ENCODE results near the gene CDH18.

CDH18 gene

GRCh38 chr5:19733612-19734495 lies 254.1 kb downstream of the CDH18 start:
- no peak for DNase-seq (ENCODE audit: low read depth)

GRCh38 chr5:19728571-19728970 lies 259.4 kb downstream of the CDH18 start:
- no peak for DNase-seq (ENCODE audit: low read depth)

- DNase-seq (ENCODE audit: low read depth), result no peak
Observed at GRCh38 chr5:19719109-19719508, 268.9 kb downstream of the CDH18 start.

- no peak for DNase-seq (ENCODE audit: low read depth)
Observed at GRCh38 chr5:19713740-19714139, 274.3 kb downstream of the CDH18 start.

DNA sequence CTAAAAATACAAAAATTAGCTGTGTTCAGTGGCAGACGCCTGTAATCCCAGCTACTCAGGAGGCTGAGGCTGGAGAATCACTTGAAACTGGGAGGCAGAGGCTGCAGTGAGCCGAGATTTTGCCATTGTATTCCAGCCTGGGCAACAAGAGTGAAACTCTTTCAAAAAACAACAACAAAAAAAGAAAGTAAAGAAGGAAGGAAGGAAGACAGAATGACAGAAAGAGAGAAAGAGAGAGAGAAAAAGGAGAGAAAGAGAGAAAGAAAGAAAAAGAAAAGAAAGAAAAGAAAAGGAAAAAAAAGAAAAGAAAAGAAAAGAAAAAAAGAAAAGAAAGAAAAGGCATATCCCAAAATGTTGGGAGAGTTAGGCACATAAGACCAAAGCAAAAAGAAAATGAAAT lies 278.6 kb downstream of the CDH18 start:
- no peak for DNase-seq (ENCODE audit: low read depth)

GRCh38 chr5:19706776-19707175 lies 281.2 kb downstream of the CDH18 start:
- DNase-seq (ENCODE audit: low read depth), result no peak

GRCh38 chr5:19701731-19702130 lies 286.3 kb downstream of the CDH18 start:
- no peak for DNase-seq (ENCODE audit: low read depth)

- DNase-seq (ENCODE audit: low read depth), result no peak
Observed at GRCh38 chr5:19694949-19695611, 292.9 kb downstream of the CDH18 start.

DNA sequence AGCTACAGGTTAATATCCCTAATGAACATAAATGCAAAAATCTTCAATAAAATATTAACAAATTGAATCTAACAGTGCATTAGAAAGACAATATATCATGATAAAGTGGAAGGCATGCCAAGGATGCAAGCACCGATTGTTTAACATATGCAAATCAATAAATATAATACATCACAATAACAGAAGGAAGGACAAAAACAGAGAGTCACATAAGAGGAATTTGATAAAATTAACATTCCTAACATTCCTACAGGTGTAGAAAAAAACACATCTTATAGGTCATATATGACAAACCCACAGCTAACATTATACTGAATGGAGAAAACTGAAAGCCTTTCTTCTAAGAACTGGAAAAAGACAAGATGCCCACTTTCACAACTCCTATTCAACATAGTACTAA lies 297.0 kb downstream of the CDH18 start:
- no peak for DNase-seq (ENCODE audit: low read depth)

DNA sequence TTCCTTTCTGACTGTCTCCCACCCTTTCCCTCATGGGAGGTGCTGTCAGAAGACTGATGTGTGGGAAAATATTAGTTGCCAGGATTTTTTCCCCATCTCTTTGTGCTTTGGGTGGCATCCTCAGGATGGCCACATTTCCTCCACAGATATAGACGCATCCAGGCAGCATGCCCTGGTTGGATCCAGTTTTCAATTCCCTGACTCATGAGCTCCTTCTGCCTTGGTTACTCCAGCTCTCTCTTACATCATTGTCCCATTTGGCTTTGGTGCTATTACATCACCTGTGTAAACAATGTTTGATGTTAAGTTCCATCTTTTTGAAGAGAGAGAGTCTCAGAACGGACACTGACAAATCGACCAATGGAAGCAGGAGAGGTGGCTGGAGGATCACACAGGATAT lies 302.5 kb downstream of the CDH18 start:
- DNase-seq (ENCODE audit: low read depth), result no peak

DNA sequence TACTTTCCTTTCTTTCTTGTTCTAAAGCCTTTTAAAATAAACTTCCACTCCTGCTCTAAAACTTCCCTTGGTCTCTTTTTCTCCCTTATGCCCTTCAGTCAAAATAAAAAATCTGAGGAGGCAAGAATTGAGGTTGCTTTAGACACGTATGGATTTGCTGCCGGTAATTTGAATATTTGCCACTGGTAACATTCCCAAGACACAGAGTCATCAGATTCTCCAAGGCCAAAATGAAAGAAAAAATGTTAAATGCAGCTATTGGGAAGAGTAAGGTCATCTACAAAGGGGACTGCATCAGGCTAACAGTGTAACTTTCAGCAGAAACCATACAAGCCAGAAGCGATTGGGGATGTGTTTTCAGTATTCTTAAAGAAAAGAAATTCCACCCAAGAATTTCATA lies 311.1 kb downstream of the CDH18 start:
- no peak for DNase-seq (ENCODE audit: low read depth)

DNA sequence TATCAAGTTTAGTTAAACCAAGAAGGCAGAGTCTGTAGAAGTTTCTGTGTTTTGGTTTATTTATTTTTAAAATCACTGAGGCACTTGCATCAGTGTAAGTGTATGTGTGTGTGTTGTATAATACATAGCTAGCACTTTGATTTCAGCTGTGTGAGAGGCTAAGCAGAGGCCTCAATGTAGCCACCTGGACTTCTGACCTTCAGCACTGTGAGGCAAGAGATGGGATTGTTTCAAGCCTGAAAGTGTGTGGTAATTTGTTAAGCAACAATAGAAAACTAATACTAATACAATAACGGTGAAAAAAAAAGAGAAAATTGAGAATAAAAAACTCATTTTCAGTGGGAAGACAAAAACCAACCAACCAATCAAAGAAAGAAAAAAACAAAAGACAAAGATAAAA lies 327.3 kb downstream of the CDH18 start:
- no peak for DNase-seq (ENCODE audit: low read depth)

GRCh38 chr5:19655627-19656026 lies 332.4 kb downstream of the CDH18 start:
- DNase-seq (ENCODE audit: low read depth), result no peak

DNA sequence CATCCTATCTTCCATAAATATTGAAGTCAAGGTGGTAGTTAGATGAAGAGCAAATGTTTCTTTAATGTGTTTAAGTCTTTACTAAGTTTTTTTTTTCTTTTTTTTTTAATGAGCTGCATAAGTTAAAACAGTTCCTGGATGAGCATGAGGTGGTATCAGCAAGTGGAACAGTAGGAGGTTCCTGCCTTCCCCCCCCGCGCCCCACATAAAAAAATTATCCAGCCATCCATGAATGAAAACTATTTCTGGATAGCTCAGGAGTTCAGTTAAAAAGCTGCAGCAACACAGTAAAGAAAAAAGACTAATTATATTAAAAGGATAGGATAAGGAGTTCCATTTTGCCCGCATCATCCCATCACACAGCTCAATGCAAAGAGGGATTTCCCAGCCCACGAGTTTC lies 349.5 kb downstream of the CDH18 start:
- no peak for DNase-seq (ENCODE audit: low read depth)

DNA sequence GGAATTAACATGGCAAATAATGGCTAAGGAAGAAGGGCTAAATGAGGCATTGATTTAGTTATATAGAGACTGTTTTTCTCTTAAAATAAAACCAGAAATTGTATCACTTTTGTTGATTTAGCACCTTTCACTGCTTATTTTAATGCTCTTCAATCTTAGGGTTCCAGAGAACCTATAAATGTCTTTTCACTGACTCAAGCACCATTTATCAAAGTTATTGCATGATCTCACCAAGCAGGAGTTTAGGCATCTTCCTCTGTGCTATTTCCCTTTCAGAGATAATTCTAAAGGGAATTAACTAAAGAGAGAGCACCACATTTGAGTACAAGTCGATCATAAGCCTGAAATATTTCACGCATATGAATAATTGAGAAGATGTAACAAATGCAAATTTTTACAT lies 357.1 kb downstream of the CDH18 start:
- no peak for DNase-seq (ENCODE audit: low read depth)

GRCh38 chr5:19626211-19626610 lies 361.8 kb downstream of the CDH18 start:
- no peak for DNase-seq (ENCODE audit: low read depth)

- DNase-seq (ENCODE audit: low read depth), result no peak
Observed at GRCh38 chr5:19625562-19625961, 362.4 kb downstream of the CDH18 start.

DNA sequence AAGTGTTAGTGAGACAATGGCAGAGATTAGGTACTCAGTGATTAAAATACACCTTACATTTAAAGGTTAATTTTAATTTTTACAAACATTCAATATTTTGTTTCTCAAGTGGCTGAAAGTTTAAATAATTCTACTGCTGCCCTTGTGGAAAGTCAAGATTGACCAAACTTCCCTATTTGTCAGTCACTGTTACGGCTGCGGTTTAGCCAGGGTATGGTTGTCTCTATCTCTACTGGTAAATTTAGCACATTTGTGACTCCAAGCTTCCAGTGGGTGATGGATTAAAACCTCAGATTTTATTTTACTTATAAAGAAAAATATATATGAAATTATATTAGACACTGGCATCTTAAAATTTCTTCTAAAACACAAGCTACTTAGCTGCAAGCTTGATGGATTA lies 368.4 kb downstream of the CDH18 start:
- no peak for DNase-seq (ENCODE audit: low read depth)

DNA sequence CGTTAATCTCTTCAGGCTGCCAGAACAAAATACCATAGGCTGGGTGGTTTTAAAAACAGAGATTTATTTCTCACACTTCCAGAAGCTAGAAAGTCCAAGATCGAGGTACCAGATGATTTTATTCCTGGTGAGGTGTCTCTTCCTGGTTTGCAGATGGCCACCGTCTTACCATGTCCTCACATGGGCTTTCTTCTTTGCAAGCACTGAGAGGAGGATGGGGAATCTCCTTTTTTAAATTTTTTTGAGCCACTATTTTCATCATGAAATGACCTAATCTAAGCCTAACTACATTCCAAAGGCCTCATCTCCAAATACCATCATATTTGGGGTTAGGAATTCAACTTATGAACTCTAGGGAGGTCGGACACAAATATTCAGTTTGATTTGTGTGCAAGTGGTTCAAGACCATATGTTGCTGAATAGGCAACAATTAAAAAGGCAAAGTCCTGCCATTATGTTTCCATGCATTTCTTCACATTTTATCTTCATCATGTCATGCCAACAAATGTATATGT lies 371.2 kb downstream of the CDH18 start:
- DNase-seq (ENCODE audit: low read depth), result no peak

DNA sequence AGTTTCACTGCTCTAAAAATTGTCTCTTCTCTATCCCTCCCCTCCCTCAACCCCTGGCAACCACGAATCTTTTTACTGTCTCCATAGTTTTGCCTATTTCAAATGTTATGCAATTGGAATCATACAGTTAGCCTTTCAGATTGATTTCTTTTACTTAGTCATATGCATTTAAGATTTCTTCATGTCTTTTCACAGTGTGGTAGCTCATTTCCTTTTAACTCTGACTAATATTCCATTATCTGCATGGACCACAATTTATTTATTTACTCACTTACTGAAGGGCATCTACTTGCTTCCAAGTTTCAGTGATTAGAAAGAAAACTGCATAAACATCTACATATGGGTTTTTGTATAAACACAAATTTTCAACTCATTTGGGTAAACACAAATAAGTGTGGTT lies 372.3 kb downstream of the CDH18 start:
- DNase-seq (ENCODE audit: low read depth), result no peak

DNA sequence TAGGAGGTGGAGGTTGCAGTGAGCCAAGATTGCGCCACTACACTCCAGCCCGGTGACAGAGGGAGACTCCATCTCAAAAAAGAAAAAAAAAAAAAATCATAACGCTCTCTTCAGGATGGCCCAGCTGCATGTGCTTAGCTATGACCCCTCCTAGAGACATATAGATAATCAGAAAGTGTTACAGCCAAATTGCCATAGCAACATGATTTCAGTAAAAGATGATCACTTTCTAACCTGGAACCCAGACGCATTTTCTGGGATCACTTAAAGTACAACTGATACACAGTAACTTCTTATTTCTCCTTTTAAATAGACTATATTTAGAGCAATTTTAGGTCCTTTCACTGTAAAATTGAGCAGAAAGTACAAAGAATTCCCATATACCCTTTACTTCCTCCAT lies 372.9 kb downstream of the CDH18 start:
- no peak for DNase-seq (ENCODE audit: low read depth)

DNA sequence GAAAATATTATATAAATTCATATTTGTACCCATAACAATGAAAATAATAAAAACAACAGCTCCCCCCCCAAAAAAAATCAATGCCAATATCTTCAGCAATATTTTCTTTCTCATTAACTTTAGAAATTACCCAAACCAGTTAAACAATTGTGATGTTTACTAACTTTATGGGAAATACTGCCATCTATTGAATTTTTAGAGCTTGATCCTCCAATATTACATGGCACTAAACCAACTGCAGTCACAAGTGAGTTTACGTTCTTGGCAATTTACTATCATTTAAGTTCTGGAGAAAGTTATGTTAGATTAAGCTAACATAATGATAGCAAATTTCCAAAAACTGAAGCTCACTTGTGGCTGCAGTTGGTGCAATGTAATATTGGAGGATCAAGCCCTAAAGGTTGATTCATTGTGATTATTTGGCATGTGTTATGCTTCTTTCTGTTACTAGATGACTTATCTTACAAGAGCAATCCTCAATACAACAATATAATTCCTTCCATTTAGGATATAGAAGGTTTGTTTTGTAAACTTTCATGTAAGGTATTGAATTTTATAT lies 379.5 kb downstream of the CDH18 start:
- DNase-seq (ENCODE audit: low read depth), result no peak

- no peak for DNase-seq (ENCODE audit: low read depth)
Observed at GRCh38 chr5:19605846-19606407, 382.1 kb downstream of the CDH18 start.

Data from stimulated activated CD4-positive, alpha-beta T cell treated with anti-CD3 and anti-CD28 coated beads, Interleukin-2, amount 100 ng/mL, for 4 hours (primary cell).